ENCODE measurements around the gene IMMP1L.

The IMMP1L gene

GRCh38 chr11:31464436-31464835 is 45.0 kb downstream of the IMMP1L start:
- DNase-seq, result no peak

DNA sequence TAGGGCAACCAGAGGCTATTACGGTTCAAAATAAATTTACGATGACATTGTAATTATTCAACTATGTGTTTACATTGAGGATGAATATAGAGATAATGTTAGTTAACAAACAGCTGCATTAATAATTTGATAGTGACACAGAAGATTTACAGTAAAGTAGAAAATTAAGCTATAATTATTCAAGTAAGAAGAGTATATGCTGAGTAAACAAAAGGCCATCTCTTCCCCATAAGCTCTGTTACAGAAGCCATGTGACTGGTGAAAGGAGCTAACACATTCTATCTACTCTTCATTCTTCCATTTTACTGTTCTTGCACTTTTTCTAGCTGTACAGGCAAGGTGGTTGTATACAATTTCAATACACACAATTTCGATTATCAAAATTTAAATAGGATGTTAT is 54.2 kb downstream of the IMMP1L start:
- DNase-seq, result no peak

DNA sequence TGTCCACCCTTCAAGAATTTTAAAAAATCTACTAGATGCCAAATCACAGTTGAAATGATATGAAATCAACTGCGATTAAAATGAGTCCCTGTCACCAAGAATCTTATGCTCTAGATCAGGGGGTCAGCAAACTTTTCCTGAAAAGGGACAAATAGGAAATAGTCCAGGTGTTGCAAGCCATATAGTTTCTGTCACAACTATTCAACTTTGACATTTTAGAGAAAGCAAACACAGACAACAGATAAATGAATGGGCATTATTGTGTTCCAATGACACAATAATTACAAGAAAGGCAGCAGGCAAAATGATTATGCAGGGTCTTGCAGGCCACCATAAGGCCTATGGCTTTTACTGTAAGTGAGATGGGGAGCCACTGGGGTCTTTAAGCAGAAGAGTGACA is 58.6 kb downstream of the IMMP1L start:
- no peak for DNase-seq

GRCh38 chr11:31449040-31449439 is 60.4 kb downstream of the IMMP1L start:
- DNase-seq, result no peak

GRCh38 chr11:31445621-31446020 is 63.8 kb downstream of the IMMP1L start:
- DNase-seq, result no peak

- DNase-seq, result no peak
Observed at GRCh38 chr11:31443802-31444201, 65.6 kb downstream of the IMMP1L start.

GRCh38 chr11:31442086-31442485 is 67.3 kb downstream of the IMMP1L start:
- no peak for DNase-seq

DNA sequence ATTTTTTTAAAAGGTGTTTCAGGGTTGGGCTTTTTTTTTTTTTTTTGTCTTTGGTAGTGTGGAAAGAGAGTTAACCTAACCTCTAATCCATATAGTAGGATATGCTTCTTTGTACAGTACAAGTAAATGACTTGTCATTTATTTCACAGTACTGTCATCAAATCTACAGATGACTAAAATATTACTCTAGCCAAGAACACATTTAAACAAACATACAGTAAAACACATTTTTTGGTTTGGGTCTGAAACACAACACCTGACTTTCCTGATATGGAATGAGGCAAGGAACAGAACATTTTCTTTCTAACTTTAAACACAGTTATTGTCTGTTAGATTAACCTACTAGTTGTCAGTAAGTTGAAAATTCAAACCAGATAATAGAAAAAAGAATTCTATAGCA is 68.1 kb downstream of the IMMP1L start:
- DNase-seq, result no peak

- DNase-seq, result no peak
Observed at GRCh38 chr11:31437742-31438435, 71.5 kb downstream of the IMMP1L start.

DNA sequence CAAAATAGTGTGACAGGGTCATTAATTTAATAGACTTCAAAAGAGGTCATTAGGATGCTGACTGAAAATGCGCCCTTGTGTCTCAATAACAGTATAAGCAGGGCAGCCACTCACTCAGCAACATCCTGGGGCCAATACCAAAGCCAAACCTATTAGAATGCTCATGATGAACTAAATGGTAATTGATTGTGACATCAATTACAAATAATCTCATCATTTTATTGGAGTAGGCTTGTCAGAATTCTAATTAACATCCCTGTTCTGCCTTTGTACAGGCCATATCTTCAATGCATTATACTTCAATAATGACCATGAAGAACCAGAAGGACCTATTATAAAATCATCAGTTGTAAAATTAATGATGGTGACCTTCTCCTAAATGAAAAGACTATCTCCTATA is 75.6 kb downstream of the IMMP1L start:
- no peak for DNase-seq

GRCh38 chr11:31424652-31425051 is 84.8 kb downstream of the IMMP1L start:
- no peak for DNase-seq

DNA sequence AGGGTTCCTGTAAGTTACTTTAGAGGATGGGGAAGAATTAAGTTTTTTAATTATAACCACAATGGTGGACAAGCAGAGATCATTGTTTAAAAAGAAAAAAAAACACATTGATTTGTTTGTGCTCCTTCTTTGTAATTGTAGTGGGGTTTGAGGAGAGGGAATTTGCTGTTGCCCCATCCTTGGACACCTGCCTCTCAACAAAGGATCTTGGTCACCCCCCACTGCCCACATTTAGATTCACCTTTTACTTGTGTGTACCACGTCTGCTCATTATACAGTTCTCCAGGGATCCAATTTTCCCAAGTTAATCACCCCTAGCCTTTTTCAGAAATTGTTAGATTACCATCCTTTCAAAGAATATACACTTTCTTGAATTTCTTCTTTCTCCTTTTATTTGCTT is 86.7 kb downstream of the IMMP1L start:
- DNase-seq, result no peak

GRCh38 chr11:31421820-31422219 is 87.6 kb downstream of the IMMP1L start:
- no peak for DNase-seq

- DNase-seq, result no peak
Observed at GRCh38 chr11:31419669-31420068, 89.8 kb downstream of the IMMP1L start.

GRCh38 chr11:31419138-31419537 is 90.3 kb downstream of the IMMP1L start:
- no peak for DNase-seq

- no peak for DNase-seq
Observed at GRCh38 chr11:31417816-31418215, 91.6 kb downstream of the IMMP1L start.

- no peak for DNase-seq
Observed at GRCh38 chr11:31417357-31417756, 92.1 kb downstream of the IMMP1L start.

DNA sequence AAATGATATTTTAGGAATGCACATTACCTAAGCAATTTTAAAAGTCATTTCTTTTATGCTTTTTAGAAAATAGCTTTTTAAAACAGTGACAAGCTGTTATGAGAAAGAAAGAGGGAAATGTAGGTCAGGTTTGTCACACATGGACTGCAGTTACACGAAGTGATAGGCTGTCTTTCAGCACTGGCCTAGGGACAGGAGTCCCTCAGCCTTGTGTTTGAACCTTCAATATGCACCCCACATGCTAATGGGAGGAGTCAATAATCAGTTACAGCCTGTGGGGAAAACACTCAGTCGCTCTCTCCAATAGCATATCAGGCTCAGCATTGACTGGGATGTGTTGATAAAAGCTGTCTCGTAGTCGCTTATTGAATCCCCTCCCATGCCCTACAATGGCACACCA is 94.0 kb downstream of the IMMP1L start:
- DNase-seq, result no peak

GRCh38 chr11:31414338-31414737 is 95.1 kb downstream of the IMMP1L start:
- DNase-seq, result no peak

GRCh38 chr11:31412946-31413345 is 96.5 kb downstream of the IMMP1L start:
- no peak for DNase-seq

DNA sequence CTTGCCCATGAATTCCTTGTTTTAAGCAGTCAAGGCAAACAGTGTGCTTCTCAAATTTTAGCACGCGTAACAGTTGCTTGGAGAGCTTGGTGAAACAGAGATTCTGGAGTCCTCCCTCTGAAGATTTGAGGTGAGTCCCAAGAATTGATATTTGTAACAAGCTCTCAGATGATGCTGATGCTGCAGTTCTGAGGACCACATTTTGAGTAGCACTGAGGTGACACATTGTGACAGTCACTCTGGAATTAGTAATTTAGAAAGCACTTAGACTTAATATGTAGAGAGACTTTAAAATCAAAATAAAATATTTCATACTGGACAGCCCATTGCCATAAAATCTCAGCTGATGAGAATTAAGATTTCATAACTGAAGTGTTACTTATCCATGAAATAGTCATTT is 101.2 kb downstream of the IMMP1L start:
- DNase-seq, result no peak

DNA sequence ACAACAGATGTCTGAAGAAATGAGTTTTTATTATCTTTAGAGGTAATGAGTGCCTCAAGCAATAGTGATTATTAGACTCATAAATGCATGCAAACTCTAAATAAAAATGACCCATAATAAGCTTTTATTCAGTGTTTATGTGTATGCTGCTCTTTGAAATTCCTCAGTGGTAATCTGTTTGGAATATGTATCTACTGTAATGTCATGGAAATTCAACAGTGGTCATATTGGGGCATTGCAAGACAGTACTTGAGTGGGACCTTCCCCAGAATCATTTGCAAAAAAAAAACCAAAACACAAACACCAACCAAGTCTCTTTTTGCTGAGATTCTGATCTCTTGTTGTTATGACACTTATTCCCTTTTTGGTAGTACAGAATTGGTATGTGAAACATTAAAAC is 104.8 kb downstream of the IMMP1L start:
- DNase-seq, result no peak

DNA sequence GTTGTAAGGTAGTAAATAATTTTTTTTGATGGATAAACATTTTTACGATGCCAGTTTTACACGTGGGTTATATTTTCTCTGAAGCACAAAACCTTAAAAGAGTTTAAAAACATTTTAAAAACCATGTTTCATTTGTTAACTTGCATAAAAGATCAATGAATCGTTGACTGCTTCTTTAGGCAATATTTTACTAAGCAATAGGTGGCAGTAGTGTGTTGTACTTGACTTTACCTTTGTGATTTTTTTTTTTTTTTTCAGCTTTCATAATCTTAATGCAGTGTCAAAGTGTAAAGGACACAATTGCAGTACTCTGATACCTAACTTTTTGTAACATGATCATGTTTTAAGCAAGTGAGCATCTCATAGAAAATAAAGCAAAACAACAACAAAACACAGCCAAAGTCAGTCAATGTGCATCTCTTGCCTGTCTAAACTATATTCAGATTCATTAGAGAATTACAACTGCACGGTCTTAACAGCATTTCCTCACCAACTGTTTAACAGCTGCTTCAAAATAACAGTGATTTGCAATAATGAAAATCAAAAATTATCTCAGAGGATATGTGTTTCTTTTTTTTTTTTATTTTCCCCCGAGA is 112.1 kb downstream of the IMMP1L start:
- peak in 1 of 2 experiments; percentile 23 for DNase-seq

DNA sequence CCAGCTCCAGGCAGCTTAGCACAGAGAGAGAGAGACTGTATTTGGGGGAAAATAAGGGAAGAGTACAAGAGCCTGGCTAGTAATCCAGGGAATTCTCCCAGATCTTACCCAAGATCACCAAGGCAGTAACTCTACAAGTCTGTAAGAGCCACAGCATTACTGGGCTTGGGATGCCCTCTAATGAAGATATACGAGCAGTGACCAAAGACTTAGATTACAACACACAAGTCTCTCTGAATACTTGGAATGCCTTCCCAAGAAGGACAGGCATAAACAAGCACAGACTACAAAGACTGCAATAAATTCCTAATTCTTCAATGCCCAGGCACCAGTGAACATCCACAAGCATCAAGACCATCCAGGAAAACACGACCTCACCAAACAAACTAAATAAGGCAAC is 122.0 kb downstream of the IMMP1L start:
- no peak for DNase-seq

GRCh38 chr11:31383116-31383515 is 126.3 kb downstream of the IMMP1L start:
- no peak for DNase-seq

All from SW 1271 (cell line).